Activated CD4-positive, CD25-positive, alpha-beta regulatory T cell treated with anti-CD3 and anti-CD28 coated beads, Interleukin-2, amount 50 U/mL, for 16 hours (primary cell): ENCODE results near the gene UGT1A6.
"Not testable (repeated sequence)": the region's sequence is repeated elsewhere in the genome, so short reads cannot be mapped to it uniquely, and the experiment has no call there.

Experiments
- DNase-seq: peaks from one replicate; pipeline ENCODE4 v3.0.0-alpha.2; 2020; ENCODE audit warnings: low read depth, low spot score

UGT1A6 gene

GRCh38 chr2:233692648-233693047 lies at the start of gene UGT1A6:
UGT1A6 (plus strand) TSS chr2:233692890; CDS start chr2:233693005, 115 bp downstream.
- DNase-seq = no peak

GRCh38 chr2:233643128-233643527 lies 49.6 kb upstream of the UGT1A6 start:
- DNase-seq = no peak

- DNase-seq = not testable (repeated sequence)
These were observed 46.7 kb upstream of the UGT1A6 start for GRCh38 chr2:233646033-233646432.

- DNase-seq = no peak
These were observed 41.7 kb upstream of the UGT1A6 start for GRCh38 chr2:233650981-233651380.

GRCh38 chr2:233651430-233651829 lies 41.3 kb upstream of the UGT1A6 start:
- no peak for DNase-seq

- DNase-seq = no peak
These were observed 38.2 kb upstream of the UGT1A6 start for GRCh38 chr2:233654501-233654900.

- DNase-seq = no peak
These were observed 37.6 kb upstream of the UGT1A6 start for GRCh38 chr2:233655043-233655442.

GRCh38 chr2:233655943-233656342 lies 36.7 kb upstream of the UGT1A6 start:
- DNase-seq = not testable (repeated sequence)

GRCh38 chr2:233656443-233656842 lies 36.2 kb upstream of the UGT1A6 start:
- no peak for DNase-seq

GRCh38 chr2:233658610-233659009 lies 34.1 kb upstream of the UGT1A6 start:
- no peak for DNase-seq

GRCh38 chr2:233663911-233664310 lies 28.8 kb upstream of the UGT1A6 start:
- DNase-seq = no peak

- no peak for DNase-seq
These were observed 24.0 kb upstream of the UGT1A6 start for GRCh38 chr2:233668605-233669260.

GRCh38 chr2:233671290-233672161 lies 21.2 kb upstream of the UGT1A6 start, which contains the start of gene UGT1A9:
UGT1A9 (plus strand) TSS chr2:233671898; CDS start chr2:233671935, 37 bp downstream.
- no peak for DNase-seq

GRCh38 chr2:233672886-233673285 lies 19.8 kb upstream of the UGT1A6 start:
- DNase-seq = no peak

- no peak for DNase-seq
These were observed 18.8 kb upstream of the UGT1A6 start for GRCh38 chr2:233673896-233674295.

GRCh38 chr2:233674314-233674713 lies 18.4 kb upstream of the UGT1A6 start:
- DNase-seq = no peak

GRCh38 chr2:233674995-233675394 lies 17.7 kb upstream of the UGT1A6 start:
- no peak for DNase-seq

GRCh38 chr2:233676046-233676445 lies 16.6 kb upstream of the UGT1A6 start:
- no peak for DNase-seq

GRCh38 chr2:233679196-233679595 lies 13.5 kb upstream of the UGT1A6 start:
- DNase-seq = no peak

GRCh38 chr2:233680361-233681045 lies 12.2 kb upstream of the UGT1A6 start:
- no peak for DNase-seq

- DNase-seq = no peak
These were observed 11.1 kb upstream of the UGT1A6 start, which contains the start of gene UGT1A7 for GRCh38 chr2:233681521-233682099. UGT1A7 (plus strand) TSS chr2:233681901; CDS start chr2:233681938, 37 bp downstream.

- no peak for DNase-seq
These were observed 8.1 kb upstream of the UGT1A6 start for GRCh38 chr2:233684640-233685039.
